K562 (cell line): ENCODE measurements around the gene PPL. TPM values are rescaled to one million over a fixed set of nuclear protein-coding genes. Genes with fewer than 3 reads are reported as not detected.

ENCODE experiments used
- ATAC-seq: fragments of 200-7000 bp; cut with Tn5 transposase; 3 replicates; pipeline ENCODE4 v1.9.1; 2020; ENCODE audit warnings: moderate library complexity
- BruUV-seq: library from RNA; stranded (reverse); fragments of 400-500 nt; replicated peaks from 2 replicates; lab custom pipeline; 2021; lab: Mats Ljungman, UMichigan
- CTCF ChIA-PET: fragments of 300-600 bp; formaldehyde crosslinking; extraction: SDS; loops from one replicate; lab custom pipeline; 2021; ENCODE audit warnings: low intra/inter-chr PET ratio; lab: Yijun Ruan, JAX
- POLR2A ChIA-PET: fragments of 300-600, 350-650 bp; sonication (Branson Sonifier 250); formaldehyde crosslinking; extraction: SDS; loops from one replicate; lab custom pipeline; 2021; ENCODE audit warnings: antibody characterized with exemption, inconsistent platforms; lab: Yijun Ruan, JAX
- DNase-seq, 4 experiments: peaks; one replicate each; pipeline versions ENCODE4 v3.0.0 to v3.0.0-alpha.2; 2011 to 2018; ENCODE audit warnings: low spot score in 3 of 4, mixed read lengths in 3 of 4; ENCODE audit errors: extremely low read depth in 1 of 4
- FAIRE-seq: peaks from 2 replicates; lab custom pipeline; 2011; peaks lifted over from hg19 to GRCh38; lab: Jason Lieb, UNC
- H2AFZ ChIP-seq: 2 replicates; pipeline ENCODE4 v1.6.0; 2011; ENCODE audit warnings: low read depth, low read length, control low read depth, inconsistent platforms
- H3K27ac ChIP-seq: fragments of 200-600 bp; 3 replicates; pipeline ENCODE4 v1.8.0; 2011; ENCODE audit warnings: low read depth, mild to moderate bottlenecking, control low read depth, inconsistent platforms, low read length, moderate library complexity, mixed read lengths; ENCODE audit errors: extremely low read depth
- H3K27me3 ChIP-seq, 2 experiments: fragments of 300-600 bp in 1 of 2; 2 replicates in 1 of 2; 3 replicates in 1 of 2; pipeline versions ENCODE4 v1.6.0 to v1.8.0; 2011; ENCODE audit warnings: inconsistent platforms in 2 of 2, low read length in 2 of 2, mild to moderate bottlenecking in 1 of 2, mixed read lengths in 1 of 2, moderate library complexity in 1 of 2; ENCODE audit not compliant: control insufficient read depth in 2 of 2, insufficient read depth in 2 of 2
- H3K36me3 ChIP-seq: fragments of 300-600 bp; 3 replicates; pipeline ENCODE4 v1.8.0; 2011; ENCODE audit warnings: mild to moderate bottlenecking, low read length, inconsistent platforms; ENCODE audit not compliant: control insufficient read depth, insufficient read depth
- H3K4me1 ChIP-seq, 2 experiments: fragments of 200-600 bp in 1 of 2; replicated peaks in 1 of 2; 2 replicates in 1 of 2; 3 replicates in 1 of 2; pipeline versions ENCODE4 v1.5.1 to v1.8.0; 2011; ENCODE audit warnings: inconsistent platforms in 2 of 2, low read length in 2 of 2, mild to moderate bottlenecking in 1 of 2, mixed read lengths in 1 of 2, moderate library complexity in 1 of 2; ENCODE audit not compliant: control insufficient read depth in 2 of 2, insufficient read depth in 2 of 2
- H3K4me2 ChIP-seq: 2 replicates; pipeline ENCODE4 v1.6.1; 2011; ENCODE audit warnings: low read length, control low read depth, inconsistent platforms, mixed read lengths; ENCODE audit not compliant: insufficient read depth
- H3K4me3 ChIP-seq: fragments of 200-600 bp; sonication (generic), shearing (Covaris generic); 2 replicates; pipeline ENCODE4 v1.5.1; 2016; ENCODE audit warnings: control low read depth, inconsistent platforms
- H3K79me2 ChIP-seq: fragments of 200-600 bp; 3 replicates; pipeline ENCODE4 v1.8.0; 2011; ENCODE audit warnings: low read length, inconsistent platforms; ENCODE audit not compliant: control insufficient read depth, insufficient read depth
- H3K9ac ChIP-seq, 2 experiments: 2 replicates each; pipeline versions ENCODE4 v1.6.0 to v1.6.1; 2011; ENCODE audit warnings: low read depth in 2 of 2, low read length in 2 of 2, control low read depth in 1 of 2, inconsistent platforms in 1 of 2, mild to moderate bottlenecking in 1 of 2, mixed read lengths in 1 of 2; ENCODE audit not compliant: insufficient read depth in 1 of 2
- H3K9me1 ChIP-seq: one replicate; pipeline ENCODE4 v1.6.0; 2011; ENCODE audit warnings: inconsistent platforms, mild to moderate bottlenecking, low read length, moderate library complexity; ENCODE audit not compliant: control insufficient read depth, insufficient read depth
- H3K9me3 ChIP-seq: replicated peaks from 2 replicates; pipeline ENCODE4 v1.5.1; 2011; ENCODE audit warnings: low read depth, low read length, inconsistent platforms; ENCODE audit not compliant: control insufficient read depth, insufficient read depth
- H4K20me1 ChIP-seq: replicated peaks from 2 replicates; pipeline ENCODE4 v1.6.1; 2011; ENCODE audit warnings: low read length, inconsistent platforms, mixed read lengths; ENCODE audit not compliant: control insufficient read depth, insufficient read depth
- CREBBP ChIP-seq: IDR thresholded peaks from one replicate; pipeline ENCODE4 v1.6.1; 2012; ENCODE audit warnings: low read depth, mild to moderate bottlenecking, control low read depth, inconsistent platforms, low read length
- EGR1 ChIP-seq: fragments of 450-650 bp; conservative IDR thresholded peaks from 2 replicates; pipeline ENCODE4 v1.6.1; 2017; ENCODE audit warnings: mild to moderate bottlenecking
- HDAC2 ChIP-seq: fragments of 450-650 bp; IDR thresholded peaks from 2 replicates; pipeline ENCODE4 v1.6.1; 2016; ENCODE audit warnings: mild to moderate bottlenecking
- HOXB6 ChIP-seq: fragments of 250-450 bp; sonication (Bioruptor Pico); IDR thresholded peaks from 2 replicates; pipeline ENCODE4 v1.5.1; 2022; ENCODE audit warnings: mild to moderate bottlenecking, borderline replicate concordance
- MLLT1 ChIP-seq, 2 experiments: fragments of 450-650 bp; IDR thresholded peaks; 2 replicates each; pipeline ENCODE4 v1.6.1; 2016
- NCOA4 ChIP-seq: fragments of 450-650 bp; IDR thresholded peaks from 2 replicates; pipeline ENCODE4 v1.6.1; 2018; ENCODE audit warnings: mild to moderate bottlenecking; ENCODE audit not compliant: partially characterized antibody
- PHTF2 ChIP-seq: fragments of 250-450 bp; sonication (Bioruptor Pico); IDR thresholded peaks from 2 replicates; pipeline ENCODE4 v1.5.0; 2021; ENCODE audit warnings: mild to moderate bottlenecking
- PTBP1 ChIP-seq: fragments of 200-400 bp; formaldehyde crosslinking; IDR thresholded peaks from 2 replicates; pipeline ENCODE4 v1.6.1; 2017; ENCODE audit warnings: low read depth, low read length
- SMAD3 ChIP-seq: fragments of 450-650 bp; formaldehyde crosslinking; conservative IDR thresholded peaks from 2 replicates; pipeline ENCODE4 v1.4.0; 2020; ENCODE audit warnings: mild to moderate bottlenecking
- YBX1 ChIP-seq: fragments of 450-650 bp; IDR thresholded peaks from 2 replicates; pipeline ENCODE4 v1.7.1; 2016; ENCODE audit warnings: mild to moderate bottlenecking
- ZNF609 ChIP-seq: sonication (generic); formaldehyde crosslinking; IDR thresholded peaks from 2 replicates; pipeline ENCODE4 v1.8.1; 2023; ENCODE audit warnings: missing genetic modification reagents, mild to moderate bottlenecking, borderline replicate concordance
- ZNF778 ChIP-seq: fragments of 450-650 bp; formaldehyde crosslinking; IDR thresholded peaks from 2 replicates; pipeline ENCODE4 v1.4.0; 2020; ENCODE audit warnings: mild to moderate bottlenecking, moderate library complexity
- in situ Hi-C: fragments of 300-500 bp; cut with MboI; formaldehyde crosslinking; loops from 4 replicates; pipeline ENCODE4 v1.15.0; 2018; ENCODE audit warnings: inconsistent platforms, mixed read lengths
- intact Hi-C: fragments of 100-400 bp; cut with micrococcal nuclease; formaldehyde crosslinking; loops from 2 replicates; pipeline ENCODE4 v1.14.2; 2022
- polyA plus RNA-seq, 8 experiments: library from polyadenylated mRNA; depleted of rRNA in 4 of 8; stranded (reverse) in 5 of 8; unstranded in 3 of 8; fragments of >200 nt; fragmentation: Nextera tagmentation in 2 of 8; fragmentation: Illumina TruSeq in 1 of 8; extraction: Ambion mirVana in 2 of 8; extraction: Trizol in 1 of 8; gene quantifications; 2 replicates each; pipeline versions ENCODE4 v1.2.1 to v1.2.3, GENCODE V29; 2011 to 2014; ENCODE audit warnings: inconsistent platforms in 1 of 8, missing spikeins in 1 of 8
- total RNA-seq, 7 experiments: library from RNA; depleted of rRNA in 6 of 7; stranded (reverse); fragments of >200 nt in 6 of 7; fragmentation: Illumina TruSeq in 2 of 7; extraction: Trizol in 2 of 7; gene quantifications; 2 replicates each; pipeline versions ENCODE4 v1.2.1 to v1.2.3, GENCODE V29; 2011 to 2021; ENCODE audit warnings: low replicate concordance in 1 of 7
- TF ChIP-seq, protein P1 (sequence below), 2 experiments: fragments of 450-650 bp in 1 of 2; IDR thresholded peaks; 2 replicates each; pipeline ENCODE4 v1.6.1; 2011 to 2017; ENCODE audit warnings: low read depth in 2 of 2, antibody characterized with exemption in 1 of 2, borderline replicate concordance in 1 of 2, low read length in 1 of 2, mild to moderate bottlenecking in 1 of 2, mixed read lengths in 1 of 2; ENCODE audit not compliant: control insufficient read depth in 1 of 2
- TF ChIP-seq, protein P2 (sequence below): fragments of 250-450 bp; sonication (Bioruptor Pico); IDR thresholded peaks from 2 replicates; pipeline ENCODE4 v1.8.0; 2022; ENCODE audit warnings: moderate library complexity, mild to moderate bottlenecking, inconsistent platforms

PPL gene
- total and polyA plus RNA-seq, 9 of the 15 experiments (the other 6 are each of a cell fraction or from before 2014, with no cell fraction given) = 0.01 to 0.15 (median 0.07) TPM; not detected in 3

GRCh38 chr16:4946917-4947316 lies 10.0 kb upstream of the PPL start:
- no peak overlapping the region for H3K27ac ChIP-seq
- H3K36me3 ChIP-seq = no peaks in the 10 kb centered on the region
- H3K27me3 ChIP-seq = peaks cover 9 to 42% of the 10 kb centered on the region in 2 experiments; a peak in 4 of 5 replicates
- no peak overlapping the region for H3K4me3 ChIP-seq
- peaks cover 4 to 33% of the 10 kb centered on the region in 2 experiments; a peak in 3 of 5 replicates for H3K4me1 ChIP-seq
- no peaks in the 10 kb centered on the region for H4K20me1 ChIP-seq
- no peak for DNase-seq
- POLR2A ChIA-PET = no interaction called here
- in situ Hi-C loops (no loop called here), intact Hi-C loops (no loop called here)
- no peak for ATAC-seq
- H2AFZ ChIP-seq = no peak overlapping the region
- H3K9me3 ChIP-seq = no peaks in the 10 kb centered on the region
- H3K4me2 ChIP-seq = no peak overlapping the region
- no peak for FAIRE-seq
- BruUV-seq = no TSS peak
- CTCF ChIA-PET = no interaction called here
- H3K9me1 ChIP-seq = no peaks in the 10 kb centered on the region
- H3K79me2 ChIP-seq = no peaks in the 10 kb centered on the region
- no peak overlapping the region for H3K9ac ChIP-seq
- TF ChIP-seq MLLT1 (IDR thresholded peaks at IDR 0.05) (0 out of 4 replicates have a peak, but pooled peaks of 1 of the 2 experiments have one; percentile 22), PHTF2 (CRISPR knock-in tag) (no peak), HDAC2 (peak; percentile 51; the same call in 1 of the 2 replicates), HOXB6 (CRISPR knock-in tag) (no peak), ZNF778 (CRISPR knock-in tag) (no peak), PTBP1 (no peak), YBX1 (peak; percentile 86; the same call in 1 of the 2 replicates), ZNF609 (no peak), CREBBP (no peak), SMAD3 (CRISPR knock-in tag) (no peak), EGR1 (no peak), NCOA4 (no peak)
- TF ChIP-seq, protein P1, sequence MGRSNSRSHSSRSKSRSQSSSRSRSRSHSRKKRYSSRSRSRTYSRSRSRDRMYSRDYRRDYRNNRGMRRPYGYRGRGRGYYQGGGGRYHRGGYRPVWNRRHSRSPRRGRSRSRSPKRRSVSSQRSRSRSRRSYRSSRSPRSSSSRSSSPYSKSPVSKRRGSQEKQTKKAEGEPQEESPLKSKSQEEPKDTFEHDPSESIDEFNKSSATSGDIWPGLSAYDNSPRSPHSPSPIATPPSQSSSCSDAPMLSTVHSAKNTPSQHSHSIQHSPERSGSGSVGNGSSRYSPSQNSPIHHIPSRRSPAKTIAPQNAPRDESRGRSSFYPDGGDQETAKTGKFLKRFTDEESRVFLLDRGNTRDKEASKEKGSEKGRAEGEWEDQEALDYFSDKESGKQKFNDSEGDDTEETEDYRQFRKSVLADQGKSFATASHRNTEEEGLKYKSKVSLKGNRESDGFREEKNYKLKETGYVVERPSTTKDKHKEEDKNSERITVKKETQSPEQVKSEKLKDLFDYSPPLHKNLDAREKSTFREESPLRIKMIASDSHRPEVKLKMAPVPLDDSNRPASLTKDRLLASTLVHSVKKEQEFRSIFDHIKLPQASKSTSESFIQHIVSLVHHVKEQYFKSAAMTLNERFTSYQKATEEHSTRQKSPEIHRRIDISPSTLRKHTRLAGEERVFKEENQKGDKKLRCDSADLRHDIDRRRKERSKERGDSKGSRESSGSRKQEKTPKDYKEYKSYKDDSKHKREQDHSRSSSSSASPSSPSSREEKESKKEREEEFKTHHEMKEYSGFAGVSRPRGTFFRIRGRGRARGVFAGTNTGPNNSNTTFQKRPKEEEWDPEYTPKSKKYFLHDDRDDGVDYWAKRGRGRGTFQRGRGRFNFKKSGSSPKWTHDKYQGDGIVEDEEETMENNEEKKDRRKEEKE (IDR thresholded peaks at IDR 0.05; ENCODE audit: borderline replicate concordance in 1 of 2, control insufficient read depth in 1 of 2, low read depth in 2 of 2, low read length in 1 of 2) = no peak
- TF ChIP-seq, protein P2, sequence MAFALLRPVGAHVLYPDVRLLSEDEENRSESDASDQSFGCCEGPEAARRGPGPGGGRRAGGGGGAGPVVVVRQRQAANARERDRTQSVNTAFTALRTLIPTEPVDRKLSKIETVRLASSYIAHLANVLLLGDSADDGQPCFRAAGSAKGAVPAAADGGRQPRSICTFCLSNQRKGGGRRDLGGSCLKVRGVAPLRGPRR (CRISPR knock-in tag) = no peak
